GF-D8 (cell line): ENCODE data around the gene GPR6.

Experiments
- DNase-seq: peaks from one replicate; lab custom pipeline; 2025; lab: John Stamatoyannopoulos, UW

Gene GPR6, protein sequence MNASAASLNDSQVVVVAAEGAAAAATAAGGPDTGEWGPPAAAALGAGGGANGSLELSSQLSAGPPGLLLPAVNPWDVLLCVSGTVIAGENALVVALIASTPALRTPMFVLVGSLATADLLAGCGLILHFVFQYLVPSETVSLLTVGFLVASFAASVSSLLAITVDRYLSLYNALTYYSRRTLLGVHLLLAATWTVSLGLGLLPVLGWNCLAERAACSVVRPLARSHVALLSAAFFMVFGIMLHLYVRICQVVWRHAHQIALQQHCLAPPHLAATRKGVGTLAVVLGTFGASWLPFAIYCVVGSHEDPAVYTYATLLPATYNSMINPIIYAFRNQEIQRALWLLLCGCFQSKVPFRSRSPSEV

DNA sequence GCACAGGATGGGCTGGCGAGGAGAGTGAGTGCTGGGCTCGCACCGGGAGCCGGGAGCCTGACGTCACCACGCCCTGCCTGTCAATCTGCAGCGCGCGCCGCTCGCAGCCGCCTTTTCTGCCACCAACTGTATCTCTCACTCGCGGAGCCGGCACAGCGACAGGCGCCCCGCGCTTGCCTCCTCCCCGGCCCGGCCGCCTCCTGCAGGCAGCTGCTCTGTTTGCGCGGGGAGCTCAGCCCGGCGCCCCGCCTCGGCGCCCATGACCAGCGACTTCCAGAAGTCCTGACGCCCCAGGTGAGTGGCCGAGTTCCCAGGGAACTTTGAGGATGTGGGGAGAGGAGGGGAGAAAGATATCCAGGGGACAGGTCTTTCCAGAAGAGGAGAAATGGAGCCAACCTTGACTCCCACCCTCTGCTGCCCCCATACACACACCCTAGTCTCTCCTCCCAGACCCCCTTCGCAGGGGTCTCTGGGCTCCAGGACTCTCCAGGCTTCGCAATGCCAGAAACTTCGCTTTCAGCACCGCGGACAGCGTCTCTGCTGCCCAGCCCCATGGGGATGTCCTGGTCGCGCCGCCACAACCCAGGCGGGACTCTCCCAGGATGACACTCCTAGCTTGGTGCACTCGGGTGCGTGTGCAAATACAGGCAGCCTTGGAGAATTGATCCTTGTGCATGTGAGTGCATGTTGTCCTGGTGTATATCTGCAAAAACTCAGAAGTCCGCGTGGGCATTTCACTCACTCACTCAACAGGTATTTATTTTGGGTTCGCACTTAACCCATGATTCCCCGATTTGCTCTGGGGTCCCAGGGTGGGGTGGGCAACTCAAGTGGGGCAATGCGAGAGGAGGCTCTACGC, at the start of gene GPR6:
GPR6 (plus strand) TSS at position 138 of the 859 bp plus-strand sequence. CDS start 802 bp downstream, outside the sequence.
- DNase-seq = no peak

DNA sequence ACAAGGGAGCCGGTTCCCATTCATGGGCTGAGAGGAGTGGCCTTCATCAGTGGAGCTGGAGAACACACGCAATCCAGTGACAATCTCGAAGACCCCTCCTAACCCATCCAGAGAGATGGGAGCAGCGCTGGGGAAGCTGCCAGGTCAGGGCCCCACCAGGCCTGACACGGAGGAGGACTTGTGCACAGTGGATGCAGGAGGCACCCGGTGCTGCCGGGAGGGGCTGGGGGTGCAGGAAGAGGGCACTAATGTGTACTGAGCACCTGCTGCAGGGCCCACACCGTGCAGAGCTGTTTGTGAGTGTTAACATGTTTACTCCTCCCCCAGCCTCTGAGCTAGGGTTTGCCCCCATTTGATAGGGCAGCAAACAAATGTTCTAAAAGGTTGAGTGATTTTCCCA, 43.8 kb upstream of the GPR6 start:
- DNase-seq = no peak

DNA sequence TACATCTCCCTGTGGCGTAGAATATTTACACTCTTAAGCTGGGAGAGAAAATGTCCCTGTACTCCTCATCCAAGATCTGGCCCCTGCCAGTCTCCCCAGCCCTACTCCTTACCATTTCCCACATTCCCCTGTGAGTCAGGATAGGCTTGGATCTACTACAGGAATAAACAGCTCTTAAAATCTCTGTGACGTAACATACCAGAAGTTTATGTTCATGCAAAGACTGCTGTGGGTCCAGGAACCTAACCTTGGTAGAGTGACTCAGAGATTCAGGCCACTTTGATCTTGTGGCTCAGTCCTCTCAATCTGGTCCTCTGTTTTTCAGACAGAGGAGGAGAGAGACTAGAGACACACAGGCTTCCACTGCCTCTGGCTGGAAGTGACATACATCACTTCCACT, 38.5 kb upstream of the GPR6 start:
- DNase-seq = no peak

DNA sequence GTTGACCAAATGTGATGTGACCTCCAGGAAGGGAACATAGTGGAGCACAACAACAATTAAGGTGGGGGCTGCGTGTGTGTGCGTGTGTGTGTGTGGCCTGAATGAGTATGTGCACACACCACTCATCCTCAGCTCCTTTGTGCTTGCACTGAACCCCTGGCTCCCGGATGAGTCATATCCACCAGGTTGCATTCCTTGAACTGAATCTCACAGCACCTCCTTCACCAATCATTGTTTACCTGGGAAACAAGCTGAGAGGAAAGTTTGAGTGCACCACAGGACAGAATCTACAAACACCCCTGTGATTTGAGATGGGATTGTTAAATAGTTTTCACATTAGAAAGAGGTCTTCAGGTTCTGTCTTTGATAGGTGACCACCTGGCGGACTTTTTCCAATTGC, 33.7 kb upstream of the GPR6 start:
- DNase-seq = no peak

DNA sequence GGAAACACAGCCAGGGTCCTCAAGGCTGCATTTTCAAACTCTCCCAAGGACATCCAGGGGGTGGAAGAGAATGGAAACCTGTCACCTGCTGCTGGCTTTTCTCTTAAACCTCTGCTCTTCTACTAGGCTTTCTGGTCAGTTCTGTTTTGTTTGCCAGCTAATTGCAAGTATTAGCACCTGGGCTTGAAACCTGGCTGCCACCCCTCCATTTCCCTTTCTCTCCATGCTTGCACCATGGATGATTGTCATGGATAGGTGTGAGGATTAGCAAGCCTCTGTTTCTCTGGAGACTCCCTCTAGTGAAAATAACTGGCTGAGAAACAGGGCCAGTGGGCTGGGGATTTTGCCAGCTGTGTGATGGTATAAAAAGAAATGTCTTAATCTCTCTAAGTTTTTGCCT, 33.0 kb upstream of the GPR6 start:
- no peak for DNase-seq

DNA sequence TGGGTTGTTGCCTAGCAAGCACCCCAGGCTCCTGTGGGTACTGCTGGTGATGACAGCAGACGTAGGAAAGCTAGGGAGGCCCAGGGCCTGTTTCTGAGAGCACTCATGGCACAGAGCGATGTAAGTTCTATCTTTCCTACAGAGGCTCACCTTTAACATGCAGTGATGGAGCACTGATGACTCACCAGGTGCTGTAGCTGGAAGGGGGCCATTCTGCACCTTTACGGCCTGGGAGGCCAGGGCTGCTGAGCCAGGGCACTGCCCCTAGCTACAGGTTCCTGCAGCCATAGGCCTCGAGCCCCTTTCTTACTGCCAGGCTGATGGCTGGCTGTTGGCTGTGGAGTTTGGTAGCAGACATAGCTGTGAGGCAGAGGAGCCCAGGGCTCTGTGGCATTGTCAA, 31.1 kb upstream of the GPR6 start:
- no peak for DNase-seq

DNA sequence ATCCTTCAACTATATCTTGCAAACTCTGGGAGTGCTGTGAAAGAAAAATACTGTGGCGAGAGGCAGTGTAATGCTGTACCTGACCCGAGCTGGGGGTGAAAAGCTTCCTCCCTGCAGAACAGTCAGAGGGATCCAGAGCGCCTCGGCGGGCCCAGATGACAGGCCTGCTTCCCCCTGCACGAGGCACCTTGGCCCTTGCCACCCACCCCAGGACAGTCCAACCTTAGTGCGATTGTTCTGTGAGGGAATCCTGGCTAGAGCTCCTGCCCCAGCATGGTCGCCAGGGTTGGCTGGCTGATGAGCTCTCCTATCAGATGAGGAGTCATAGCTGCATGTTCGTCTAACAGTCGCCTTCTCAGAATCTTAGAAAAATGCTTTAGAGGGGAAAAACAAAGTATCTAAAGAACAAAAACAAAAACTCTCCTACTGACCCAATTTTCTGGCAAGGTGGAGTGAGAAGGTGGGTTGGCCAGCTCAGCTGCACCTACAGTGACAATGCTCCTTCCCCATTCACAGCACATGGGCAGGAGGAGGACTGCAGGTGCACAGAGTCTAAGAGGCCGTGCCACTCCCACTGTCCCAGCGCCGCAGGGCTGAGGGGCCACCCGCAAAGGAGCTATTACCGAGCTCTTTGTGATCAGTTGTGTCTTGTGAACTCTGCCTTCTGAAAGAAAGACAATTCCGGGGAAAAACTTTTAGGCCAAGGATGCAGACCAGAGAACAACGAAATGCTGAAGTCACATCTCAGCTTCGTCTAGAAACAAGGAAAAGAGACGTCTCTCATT, 28.6 kb upstream of the GPR6 start:
- DNase-seq = no peak

DNA sequence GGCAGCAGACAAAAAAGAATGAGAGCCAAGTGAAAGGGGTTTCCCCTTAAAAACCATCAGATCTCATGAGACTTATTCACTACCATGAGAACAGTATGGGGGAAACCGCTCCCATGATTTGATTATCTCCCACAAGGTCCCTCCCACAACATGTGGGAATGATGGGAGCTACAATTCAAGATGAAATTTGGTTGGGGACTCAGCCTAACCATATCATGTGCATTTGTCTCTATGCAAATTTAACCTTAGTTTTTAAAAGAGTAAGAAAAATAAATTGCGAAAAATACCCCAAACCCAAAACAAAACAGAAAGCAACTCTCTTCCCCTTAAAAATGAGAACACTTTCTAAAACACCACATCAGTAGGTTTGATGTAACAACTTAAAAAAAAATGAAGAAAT, 22.6 kb upstream of the GPR6 start:
- no peak for DNase-seq

DNA sequence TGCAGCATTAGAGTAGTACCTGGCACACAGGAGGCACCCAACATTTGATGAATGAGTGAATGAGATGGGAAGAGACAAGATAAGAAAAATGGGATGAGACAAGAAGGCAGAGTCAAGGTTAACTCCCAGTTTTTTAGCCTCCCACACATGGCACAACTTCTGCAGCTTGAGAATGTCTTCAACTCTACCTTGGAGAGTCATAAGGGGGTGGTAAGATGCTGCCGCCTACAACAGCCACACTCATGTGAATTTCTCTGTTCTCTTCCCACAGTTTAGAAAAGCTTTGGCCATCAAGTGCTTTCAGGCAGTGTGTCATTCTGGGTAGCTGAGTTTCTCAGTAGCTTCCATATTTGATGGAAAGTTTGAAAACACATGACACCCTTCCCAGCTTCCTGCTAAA, 19.5 kb upstream of the GPR6 start:
- DNase-seq = no peak

DNA sequence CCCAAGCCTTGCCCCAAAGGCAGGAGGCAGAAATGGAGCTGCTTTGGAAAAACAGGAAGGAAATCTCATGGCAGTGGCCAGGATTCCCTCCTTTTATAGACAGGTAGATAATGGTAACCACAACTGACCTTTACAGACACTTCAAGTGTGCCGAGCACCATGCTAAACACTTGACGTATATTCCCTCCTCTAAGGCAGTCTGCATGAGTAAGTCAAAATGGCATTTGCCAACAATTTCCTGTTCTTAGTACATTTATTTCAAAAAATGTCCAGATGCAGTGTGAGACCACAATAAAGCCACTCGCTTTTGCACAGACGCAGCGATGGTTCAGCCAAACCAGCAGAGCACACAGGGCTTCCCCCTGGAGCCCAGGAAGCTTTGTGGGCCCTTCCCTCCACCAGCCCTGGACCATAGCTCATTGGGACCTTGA, 16.5 kb upstream of the GPR6 start:
- no peak for DNase-seq

DNA sequence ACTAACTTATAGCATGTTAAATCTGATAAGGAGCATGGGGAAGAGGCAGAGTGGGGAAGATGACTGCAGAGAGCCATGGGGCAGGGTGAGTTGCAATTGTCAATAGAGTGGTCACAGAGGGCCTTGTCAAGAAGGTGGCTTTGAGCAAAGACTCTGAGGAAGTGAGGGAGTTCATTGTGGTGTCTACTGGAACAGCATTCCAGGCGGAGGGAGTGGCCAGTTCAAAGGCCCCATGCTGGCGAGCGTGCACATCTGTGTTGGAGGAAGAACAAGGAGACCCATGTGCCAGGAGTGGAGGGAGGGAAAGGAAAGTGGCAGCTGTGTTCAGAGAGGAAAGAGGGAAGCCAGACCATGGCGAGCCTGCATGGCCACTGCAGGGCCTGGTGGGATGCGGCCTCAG, 15.8 kb upstream of the GPR6 start:
- no peak for DNase-seq

DNA sequence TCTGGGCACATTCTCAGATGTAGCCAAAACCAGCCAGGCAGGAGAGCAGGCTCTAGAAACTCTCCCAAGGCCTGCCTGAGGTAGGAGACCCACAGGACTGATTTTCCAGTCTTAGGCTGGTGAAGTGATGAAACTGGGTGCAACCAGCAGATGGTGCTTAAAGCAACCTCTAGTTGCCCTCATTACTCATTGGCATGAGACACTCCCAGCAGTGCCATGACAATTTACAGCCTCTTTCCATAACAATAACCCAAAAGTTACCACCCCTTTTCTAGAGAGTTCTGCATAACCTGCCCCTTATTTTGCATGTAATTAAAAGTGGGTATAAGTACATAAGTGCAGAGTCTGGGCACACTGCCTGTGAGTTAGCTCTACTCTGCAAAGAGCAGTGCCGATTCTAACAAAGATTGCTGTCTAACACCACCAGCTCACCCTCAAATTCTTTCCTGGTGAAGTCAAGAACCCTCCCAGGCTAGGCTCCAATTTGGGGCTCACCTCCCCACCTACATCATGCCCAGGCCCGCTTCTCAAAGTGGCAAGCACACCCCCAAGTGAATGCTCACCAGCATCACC, 14.4 kb upstream of the GPR6 start:
- no peak for DNase-seq

DNA sequence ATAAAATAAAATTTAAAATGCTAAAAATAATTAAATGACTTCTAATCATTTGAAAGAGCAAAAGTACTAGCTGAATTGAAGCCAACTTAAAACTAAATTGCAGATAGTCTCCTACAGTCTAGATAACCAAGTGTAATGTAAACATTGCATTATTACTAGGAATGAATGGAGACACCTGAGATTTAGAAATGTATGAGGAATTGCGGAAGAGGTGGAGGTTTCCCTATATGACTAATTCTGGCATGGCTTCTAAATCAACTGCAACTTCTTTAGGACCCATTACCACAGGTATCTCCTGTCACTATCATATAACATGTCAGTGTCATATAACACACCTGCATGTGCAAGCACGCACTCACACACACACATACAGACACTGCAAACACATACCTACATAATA, 13.2 kb upstream of the GPR6 start:
- DNase-seq = no peak

DNA sequence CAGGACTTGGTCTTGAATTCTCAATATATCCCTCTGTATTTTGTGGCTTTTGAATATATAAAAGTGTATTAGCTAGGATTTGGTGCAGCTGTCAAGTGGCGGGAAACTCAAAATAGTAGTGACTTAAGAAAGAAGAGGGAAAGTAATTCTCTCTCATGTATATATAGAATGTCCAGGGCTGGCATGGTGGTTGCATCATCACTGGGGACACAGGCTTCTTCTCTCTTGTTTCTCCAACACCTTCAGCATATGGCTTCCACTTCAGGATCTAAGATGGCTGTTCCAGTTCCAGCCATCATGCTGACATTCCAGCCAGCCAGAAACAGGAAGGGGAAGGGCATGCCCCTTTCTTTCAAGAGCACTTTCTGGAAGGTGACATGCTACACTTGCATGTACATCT, 11.8 kb upstream of the GPR6 start:
- no peak for DNase-seq

DNA sequence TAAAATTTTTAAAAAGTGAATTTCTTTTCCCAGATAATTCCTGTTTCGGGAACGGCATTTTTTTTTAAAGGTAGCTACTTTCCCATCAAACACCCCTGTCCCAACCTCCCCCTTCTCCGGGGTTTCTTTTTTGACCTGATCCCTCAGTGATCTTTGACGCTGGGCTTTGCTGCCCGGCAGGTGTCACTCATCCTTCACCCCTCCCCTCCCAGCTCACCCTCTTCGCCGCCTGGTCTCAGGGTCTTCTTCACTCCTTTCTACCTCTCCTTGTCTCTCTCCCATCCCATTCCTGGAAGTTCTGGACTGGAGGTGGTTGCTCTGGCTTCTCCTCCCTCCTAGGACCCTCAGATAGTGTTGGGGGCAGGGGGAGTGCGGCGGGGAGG, 329 bp upstream of the GPR6 start:
- DNase-seq = no peak

DNA sequence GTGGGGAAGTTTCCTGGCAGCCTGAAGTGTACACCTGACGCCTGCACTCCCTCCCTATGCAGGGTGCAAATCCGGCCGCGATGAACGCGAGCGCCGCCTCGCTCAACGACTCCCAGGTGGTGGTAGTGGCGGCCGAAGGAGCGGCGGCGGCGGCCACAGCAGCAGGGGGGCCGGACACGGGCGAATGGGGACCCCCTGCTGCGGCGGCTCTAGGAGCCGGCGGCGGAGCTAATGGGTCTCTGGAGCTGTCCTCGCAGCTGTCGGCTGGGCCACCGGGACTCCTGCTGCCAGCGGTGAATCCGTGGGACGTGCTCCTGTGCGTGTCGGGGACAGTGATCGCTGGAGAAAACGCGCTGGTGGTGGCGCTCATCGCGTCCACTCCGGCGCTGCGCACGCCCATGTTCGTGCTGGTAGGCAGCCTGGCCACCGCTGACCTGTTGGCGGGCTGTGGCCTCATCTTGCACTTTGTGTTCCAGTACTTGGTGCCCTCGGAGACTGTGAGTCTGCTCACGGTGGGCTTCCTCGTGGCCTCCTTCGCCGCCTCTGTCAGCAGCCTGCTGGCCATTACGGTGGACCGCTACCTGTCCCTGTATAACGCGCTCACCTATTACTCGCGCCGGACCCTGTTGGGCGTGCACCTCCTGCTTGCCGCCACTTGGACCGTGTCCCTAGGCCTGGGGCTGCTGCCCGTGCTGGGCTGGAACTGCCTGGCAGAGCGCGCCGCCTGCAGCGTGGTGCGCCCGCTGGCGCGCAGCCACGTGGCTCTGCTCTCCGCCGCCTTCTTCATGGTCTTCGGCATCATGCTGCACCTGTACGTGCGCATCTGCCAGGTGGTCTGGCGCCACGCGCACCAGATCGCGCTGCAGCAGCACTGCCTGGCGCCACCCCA, 1.2 kb downstream of the GPR6 start:
- no peak for DNase-seq

DNA sequence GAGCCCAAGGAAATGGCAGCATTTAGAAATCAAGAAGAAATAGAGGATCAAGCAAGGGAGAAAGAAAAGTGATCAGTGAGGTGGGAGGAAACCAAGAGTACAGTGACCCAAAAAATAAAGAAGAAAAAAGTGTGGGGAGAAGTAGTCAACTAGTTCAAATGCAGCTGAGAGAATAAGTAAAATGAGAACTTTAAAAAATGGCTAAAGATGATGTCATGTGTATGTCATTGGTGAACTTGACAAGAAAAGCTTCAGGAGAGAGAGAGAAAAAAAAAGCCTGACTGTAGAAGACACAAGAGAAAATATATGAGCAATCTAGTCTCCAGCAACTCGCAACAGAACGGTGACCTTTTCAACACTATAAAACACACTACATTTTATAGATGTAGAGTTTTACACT, 6.3 kb downstream of the GPR6 start:
- no peak for DNase-seq

DNA sequence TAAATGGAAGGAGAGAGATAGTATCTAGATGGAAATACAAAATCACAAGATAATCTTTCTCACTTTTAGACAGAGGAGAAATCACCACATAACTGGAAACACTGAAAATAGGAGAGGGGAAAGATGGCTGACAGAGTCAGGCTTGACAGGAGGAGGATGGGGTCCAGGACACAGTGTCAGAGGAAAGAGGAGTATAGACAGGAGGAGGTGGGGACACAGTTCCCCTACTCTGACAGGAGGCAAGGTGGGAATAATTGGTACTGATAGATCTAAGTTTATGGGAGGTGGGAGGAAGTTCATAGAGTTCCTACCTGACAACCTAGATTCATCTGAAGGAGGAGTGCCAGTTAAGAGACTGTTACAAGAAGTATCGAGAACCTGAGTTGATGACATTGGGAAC, 9.1 kb downstream of the GPR6 start:
- DNase-seq = no peak

DNA sequence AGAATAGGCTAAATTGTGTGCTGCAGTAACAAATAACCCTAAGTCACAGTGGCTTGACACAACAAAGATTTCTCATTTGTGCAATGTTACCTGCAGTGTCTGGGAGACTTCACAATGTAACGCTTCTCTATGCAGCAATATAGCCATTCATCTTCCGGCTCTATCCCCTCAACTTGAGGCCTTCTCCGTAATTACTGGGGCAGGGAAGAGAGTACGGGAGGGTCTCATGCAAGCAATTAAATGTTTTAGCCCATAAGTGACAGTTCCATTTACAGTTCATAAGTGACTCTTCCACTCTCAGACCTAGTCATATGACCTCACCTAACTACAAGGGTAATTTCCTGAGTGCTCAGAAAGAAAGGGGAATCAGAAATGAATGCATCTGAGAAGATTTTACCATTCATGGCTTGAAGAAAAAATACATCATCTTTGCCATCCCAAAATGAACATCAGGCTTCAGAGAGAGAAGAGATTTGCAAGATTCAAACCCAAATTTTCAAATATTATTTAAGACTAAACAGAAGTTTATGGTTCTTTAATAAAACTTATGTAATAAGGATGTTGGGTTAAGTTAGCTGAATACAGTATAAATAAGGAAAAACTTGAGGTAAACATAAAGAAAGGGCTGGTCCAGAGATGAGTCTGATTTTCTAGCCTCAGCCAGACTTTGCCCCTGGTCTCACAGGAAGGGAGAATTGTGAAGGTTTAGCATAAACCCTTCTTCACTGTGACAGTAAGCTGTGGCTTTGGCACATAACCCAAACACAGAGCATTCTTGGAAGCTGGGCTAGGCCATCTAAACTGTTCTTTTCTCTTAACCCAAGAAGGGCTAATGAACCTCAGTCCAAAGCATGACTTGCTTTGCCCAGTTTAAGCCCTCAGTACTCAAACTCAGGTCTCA, 13.3 kb downstream of the GPR6 start:
- no peak for DNase-seq

DNA sequence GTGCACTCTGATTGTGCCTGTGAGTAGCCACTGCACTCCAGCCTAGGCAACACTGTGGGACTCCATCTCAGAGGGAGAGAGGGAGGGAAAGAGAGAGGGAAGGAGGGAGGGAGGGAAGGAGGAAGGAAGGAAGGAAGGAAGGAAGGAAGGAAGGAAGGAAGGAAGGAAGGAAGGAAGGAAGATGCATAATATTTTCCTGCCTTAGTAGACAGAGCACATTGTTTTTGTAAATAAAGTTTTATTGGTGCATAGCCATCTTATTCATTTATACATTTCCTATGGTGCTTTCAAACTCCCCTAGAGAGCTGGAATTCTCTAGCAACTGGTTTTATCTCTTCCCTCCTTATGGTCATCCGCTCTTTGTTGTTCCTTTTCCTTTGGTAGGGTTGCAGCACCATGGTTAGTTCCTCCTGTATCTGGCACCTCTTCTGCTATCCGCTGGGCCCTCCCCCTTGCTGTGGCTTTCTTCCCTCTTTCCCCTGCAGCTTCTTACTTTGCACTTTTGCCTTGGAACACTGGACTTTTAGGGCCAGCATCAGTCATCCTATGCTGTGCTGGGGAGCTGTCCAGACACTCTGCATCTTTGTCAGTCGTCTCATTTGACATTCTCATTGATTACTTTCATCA, 20.2 kb downstream of the GPR6 start:
- no peak for DNase-seq
